Neuronal stem cell (in vitro differentiated cells): ENCODE results near the gene VAMP5.

Source experiments
- DNase-seq: peaks from one replicate; pipeline ENCODE4 v3.0.0-alpha.2; 2013; ENCODE audit warnings: low spot score
- H2AFZ ChIP-seq: one replicate; pipeline ENCODE4 v1.6.1; 2013; ENCODE audit warnings: mild to moderate bottlenecking, low read length, inconsistent platforms
- H2AK5ac ChIP-seq: 2 replicates; pipeline ENCODE4 v1.6.1; 2013; ENCODE audit warnings: low read depth, mild to moderate bottlenecking, inconsistent platforms, low read length, moderate library complexity, mixed read lengths
- H2BK120ac ChIP-seq: 2 replicates; pipeline ENCODE4 v1.6.1; 2013; ENCODE audit warnings: low read depth, mild to moderate bottlenecking, inconsistent platforms, low read length, moderate library complexity, mixed read lengths
- H2BK12ac ChIP-seq: one replicate; pipeline ENCODE4 v1.6.1; 2013; ENCODE audit warnings: low read length, inconsistent platforms
- H2BK15ac ChIP-seq: 2 replicates; pipeline ENCODE4 v1.6.1; 2013; ENCODE audit warnings: mild to moderate bottlenecking, low read length, inconsistent platforms, mixed read lengths
- H2BK5ac ChIP-seq: one replicate; pipeline ENCODE4 v1.6.1; 2013; ENCODE audit warnings: inconsistent platforms, mild to moderate bottlenecking, low read length, moderate library complexity
- H3K14ac ChIP-seq: one replicate; pipeline ENCODE4 v1.6.1; 2013; ENCODE audit warnings: low read length, inconsistent platforms
- H3K18ac ChIP-seq: 2 replicates; pipeline ENCODE4 v1.6.1; 2013; ENCODE audit warnings: low read length, inconsistent platforms
- H3K23ac ChIP-seq: 2 replicates; pipeline ENCODE4 v1.6.1; 2013; ENCODE audit warnings: low read depth, mild to moderate bottlenecking, mixed read lengths, low read length, inconsistent platforms; ENCODE audit not compliant: poor library complexity
- H3K27ac ChIP-seq: replicated peaks from 3 replicates; pipeline ENCODE4 v1.5.1; 2013; ENCODE audit warnings: low read length, inconsistent platforms
- H3K27me3 ChIP-seq, 3 experiments: 2 replicates each; pipeline ENCODE4 v1.6.1; 2013; ENCODE audit warnings: low read length in 3 of 3, mild to moderate bottlenecking in 2 of 3, inconsistent platforms in 1 of 3, low read depth in 1 of 3, mixed read lengths in 1 of 3, moderate library complexity in 1 of 3; ENCODE audit not compliant: control insufficient read depth in 3 of 3, insufficient read depth in 3 of 3
- H3K36me3 ChIP-seq, 2 donors: replicated peaks in 1 of 2; 2 replicates each; pipeline ENCODE4 v1.6.1; 2013; ENCODE audit warnings: low read length in 2 of 2; ENCODE audit not compliant: control insufficient read depth in 2 of 2, insufficient read depth in 2 of 2
- H3K4ac ChIP-seq: 2 replicates; pipeline ENCODE4 v1.6.1; 2013; ENCODE audit warnings: inconsistent platforms, mild to moderate bottlenecking, low read length, moderate library complexity
- H3K4me1 ChIP-seq, 2 donors: 1 replicate in 1 of 2; 2 replicates in 1 of 2; pipeline ENCODE4 v1.6.1; 2013; ENCODE audit warnings: low read length in 2 of 2, low read depth in 1 of 2; ENCODE audit not compliant: control insufficient read depth in 2 of 2, insufficient read depth in 1 of 2
- H3K4me2 ChIP-seq: one replicate; pipeline ENCODE4 v1.6.1; 2013; ENCODE audit warnings: mild to moderate bottlenecking, low read length, inconsistent platforms; ENCODE audit not compliant: insufficient read depth, poor library complexity, severe bottlenecking
- H3K4me3 ChIP-seq, 2 donors: 2 replicates each; pipeline ENCODE4 v1.5.1; 2013; ENCODE audit warnings: low read length in 2 of 2, mild to moderate bottlenecking in 2 of 2, inconsistent platforms in 1 of 2, moderate library complexity in 1 of 2
- H3K79me1 ChIP-seq: one replicate; pipeline ENCODE4 v1.6.1; 2013; ENCODE audit warnings: low read depth, mild to moderate bottlenecking, inconsistent platforms, low read length, moderate library complexity
- H3K9ac ChIP-seq: one replicate; pipeline ENCODE4 v1.6.1; 2013; ENCODE audit warnings: mild to moderate bottlenecking, low read depth, low read length, inconsistent platforms; ENCODE audit not compliant: poor library complexity
- H3K9me3 ChIP-seq, 2 donors: replicated peaks in 1 of 2; 2 replicates each; pipeline versions ENCODE3 to v1.6.1; 2013; ENCODE audit warnings: low read length in 2 of 2, mild to moderate bottlenecking in 2 of 2, inconsistent platforms in 1 of 2, low read depth in 1 of 2, mixed read lengths in 1 of 2, moderate library complexity in 1 of 2; ENCODE audit not compliant: control insufficient read depth in 2 of 2, insufficient read depth in 1 of 2
- H4K8ac ChIP-seq: one replicate; pipeline ENCODE4 v1.6.1; 2013; ENCODE audit warnings: low read depth, mild to moderate bottlenecking, inconsistent platforms, low read length, moderate library complexity
- H4K91ac ChIP-seq: one replicate; pipeline ENCODE4 v1.6.1; 2013; ENCODE audit warnings: low read length, low read depth, mild to moderate bottlenecking, inconsistent platforms; ENCODE audit not compliant: poor library complexity
- WGBS, 2 donors: extraction: QIAGEN DNeasy Blood & Tissue Kit; methylation state at CpG; one replicate each; pipeline ENCODE4 v1.1.7; 2013; ENCODE audit warnings: missing lambda C conversion rate in 2 of 2, mixed read lengths in 1 of 2; ENCODE audit not compliant: insufficient read length in 2 of 2, insufficient replicate concordance in 1 of 2; ENCODE audit errors: extremely low coverage in 2 of 2; 5-methylcytosine and 5-hydroxymethylcytosine counted together

Gene VAMP5

DNA sequence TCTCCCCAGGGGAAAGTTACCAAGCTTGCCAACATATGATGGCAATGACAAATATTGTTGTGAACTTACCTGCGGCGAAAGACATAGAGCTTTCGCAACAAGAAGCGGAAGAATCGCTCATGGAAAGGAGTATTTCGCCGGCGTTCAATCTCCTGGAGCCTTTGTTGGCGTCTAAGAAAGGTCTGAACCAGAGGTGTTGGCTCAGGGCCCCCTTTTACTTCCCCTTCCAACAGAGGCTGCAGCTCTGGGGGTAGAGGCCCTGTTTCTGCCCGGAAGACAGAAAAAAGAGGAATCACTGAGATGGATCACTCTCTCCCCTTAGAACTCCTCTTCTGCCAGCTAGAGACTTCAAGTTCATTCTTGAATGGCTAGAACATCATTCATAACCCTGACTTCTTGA is 33.7 kb upstream of the VAMP5 start:
- H3K4ac ChIP-seq: no peak overlapping the region
- no CpG with 5 or more reads among the region's 10 CpGs for WGBS, 2 donors
- H2BK120ac ChIP-seq: no peak overlapping the region
- no peaks in the 10 kb centered on the region for H3K27me3 ChIP-seq
- no peak overlapping the region for H2BK5ac ChIP-seq
- no peak overlapping the region for H3K9ac ChIP-seq
- H3K14ac ChIP-seq: no peak overlapping the region
- H3K4me1 ChIP-seq: no peaks in the 10 kb centered on the region
- no peak overlapping the region for H3K18ac ChIP-seq
- H3K27ac ChIP-seq: no peak overlapping the region
- H3K79me1 ChIP-seq: no peaks in the 10 kb centered on the region
- no peak overlapping the region for H3K23ac ChIP-seq
- H4K8ac ChIP-seq: no peak overlapping the region
- H2AFZ ChIP-seq: no peak overlapping the region
- H3K36me3 ChIP-seq: peaks cover 36 to 90% of the 10 kb centered on the region in 2 donors
- no peak overlapping the region for H2AK5ac ChIP-seq
- H2BK15ac ChIP-seq: no peak overlapping the region
- H3K9me3 ChIP-seq: no peaks in the 10 kb centered on the region
- H3K4me3 ChIP-seq: no peak overlapping the region
- H2BK12ac ChIP-seq: no peak overlapping the region
- H4K91ac ChIP-seq: no peak overlapping the region
- no peak overlapping the region for H3K4me2 ChIP-seq
- no peak for DNase-seq

GRCh38 chr2:85551698-85552678 is 32.2 kb upstream of the VAMP5 start:
- H3K4me2 ChIP-seq: no peak overlapping the region
- peaks cover 2% of the 10 kb centered on the region for H3K79me1 ChIP-seq
- H3K27ac ChIP-seq: no peak overlapping the region
- H3K36me3 ChIP-seq: peaks cover 36 to 89% of the 10 kb centered on the region in 2 donors
- no peak overlapping the region for H2AFZ ChIP-seq
- H2BK120ac ChIP-seq: no peak overlapping the region
- DNase-seq: peak; percentile 82
- peak overlapping the region in 1 of 2 donors; percentile 20 for H3K4me3 ChIP-seq
- no peaks in the 10 kb centered on the region for H3K27me3 ChIP-seq
- no peaks in the 10 kb centered on the region for H3K4me1 ChIP-seq
- no peak overlapping the region for H2BK5ac ChIP-seq
- H3K9me3 ChIP-seq: no peaks in the 10 kb centered on the region
- H3K9ac ChIP-seq: no peak overlapping the region
- H3K14ac ChIP-seq: no peak overlapping the region
- no peak overlapping the region for H3K18ac ChIP-seq
- no peak overlapping the region for H4K8ac ChIP-seq
- no peak overlapping the region for H3K4ac ChIP-seq
- no peak overlapping the region for H2BK15ac ChIP-seq
- H3K23ac ChIP-seq: no peak overlapping the region
- H2BK12ac ChIP-seq: no peak overlapping the region
- no CpG with 5 or more reads among the region's 9 CpGs for WGBS, 2 donors
- no peak overlapping the region for H2AK5ac ChIP-seq
- H4K91ac ChIP-seq: no peak overlapping the region

- Histone ChIP-seq H2BK15ac (no peak overlapping the region), H3K79me1 (peaks cover 2% of the 10 kb centered on the region), H3K4ac (no peak overlapping the region), H3K9me3 (no peaks in the 10 kb centered on the region), H3K36me3 (peaks cover 37 to 91% of the 10 kb centered on the region in 2 donors), H3K27me3 (no peaks in the 10 kb centered on the region), H2BK120ac (no peak overlapping the region), H3K9ac (no peak overlapping the region), H3K23ac (no peak overlapping the region), H4K8ac (no peak overlapping the region), H2BK5ac (no peak overlapping the region), H3K4me2 (no peak overlapping the region), H2AK5ac (no peak overlapping the region), H4K91ac (no peak overlapping the region), H3K4me1 (no peaks in the 10 kb centered on the region), H3K18ac (no peak overlapping the region), H2BK12ac (no peak overlapping the region), H3K14ac (no peak overlapping the region), H3K27ac (no peak overlapping the region), H3K4me3 (no peak overlapping the region), H2AFZ (no peak overlapping the region)
- no peak for DNase-seq
- no CpG with 5 or more reads among the region's 6 CpGs for WGBS, 2 donors
These were observed 31.0 kb upstream of the VAMP5 start for GRCh38 chr2:85553184-85553583.

- H3K4me1 ChIP-seq: no peaks in the 10 kb centered on the region
- no peak overlapping the region for H2AK5ac ChIP-seq
These were observed 29.1 kb upstream of the VAMP5 start for GRCh38 chr2:85554980-85555612.

More at GRCh38 chr2:85554980-85555612, 29.1 kb upstream of the VAMP5 start:
- H3K4me2 ChIP-seq: no peak overlapping the region
- peaks cover 44 to 88% of the 10 kb centered on the region in 2 donors for H3K36me3 ChIP-seq
- no peak overlapping the region for H3K4ac ChIP-seq
- H3K27ac ChIP-seq: no peak overlapping the region
- no peak overlapping the region for H2BK5ac ChIP-seq
- no peak overlapping the region for H2AFZ ChIP-seq
- DNase-seq: no peak
- no peak overlapping the region for H4K8ac ChIP-seq
- no peak overlapping the region for H4K91ac ChIP-seq
- no peaks in the 10 kb centered on the region for H3K27me3 ChIP-seq
- WGBS, 2 donors: no CpG with 5 or more reads among the region's 3 CpGs
- H2BK12ac ChIP-seq: no peak overlapping the region
- H3K79me1 ChIP-seq: peaks cover 4% of the 10 kb centered on the region
- H2BK120ac ChIP-seq: no peak overlapping the region
- no peak overlapping the region for H3K9ac ChIP-seq
- no peaks in the 10 kb centered on the region for H3K9me3 ChIP-seq
- H3K23ac ChIP-seq: no peak overlapping the region
- H2BK15ac ChIP-seq: no peak overlapping the region
- H3K4me3 ChIP-seq: no peak overlapping the region
- no peak overlapping the region for H3K18ac ChIP-seq
- H3K14ac ChIP-seq: no peak overlapping the region
